ENCODE data around the gene DCAF10.

DNA sequence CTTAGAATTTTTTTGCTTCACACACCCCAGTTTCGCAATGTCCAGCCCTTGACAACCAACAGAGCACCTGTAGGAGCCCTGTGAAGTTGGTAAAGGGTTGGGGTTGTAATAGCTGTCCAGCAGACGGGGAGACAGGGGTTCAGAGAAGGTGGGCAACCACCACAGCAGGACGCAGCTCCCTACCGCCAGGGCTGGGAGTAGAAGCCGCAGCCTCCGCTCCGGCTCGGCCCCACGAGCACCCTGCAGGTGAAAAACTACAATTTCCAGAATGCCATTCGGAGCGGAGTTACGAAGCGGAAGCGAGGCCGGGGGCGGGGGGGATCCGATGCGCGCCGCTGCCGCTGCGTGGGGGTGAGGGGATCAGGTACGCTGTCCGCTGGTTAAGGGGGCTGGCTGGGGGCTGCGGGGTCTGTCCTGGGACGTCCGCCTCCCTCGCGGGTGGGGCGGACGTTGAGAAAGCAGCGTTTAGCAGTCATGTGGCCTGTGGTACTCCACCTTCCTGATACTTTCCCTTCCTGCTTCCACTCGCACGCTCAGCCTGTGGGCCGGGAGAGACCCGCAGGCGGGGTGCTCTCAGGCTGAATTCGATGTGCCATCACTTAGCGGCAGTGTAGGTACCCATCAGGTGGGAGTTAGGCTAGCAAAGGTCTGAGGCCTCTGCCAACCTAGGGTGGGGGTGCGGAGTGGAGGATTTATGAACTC is 47.0 kb upstream of the DCAF10 start, which contains the start of gene TRMT10B:
- no peak for TF ChIP-seq EZH2 (IDR thresholded peaks at IDR 0.05; ENCODE audit: borderline replicate concordance, control insufficient read depth, low read depth, low read length)
- TF ChIP-seq EGR1 (IDR thresholded peaks at IDR 0.05; ENCODE audit: borderline replicate concordance in 1 of 2, low read depth in 2 of 2, low read length in 2 of 2) = peak in 1 of 2 experiments; percentile 84; a peak in 2 of 3 replicates
- no peak for TF ChIP-seq HDAC2 (IDR thresholded peaks at IDR 0.05)
- TF ChIP-seq, protein P1, sequence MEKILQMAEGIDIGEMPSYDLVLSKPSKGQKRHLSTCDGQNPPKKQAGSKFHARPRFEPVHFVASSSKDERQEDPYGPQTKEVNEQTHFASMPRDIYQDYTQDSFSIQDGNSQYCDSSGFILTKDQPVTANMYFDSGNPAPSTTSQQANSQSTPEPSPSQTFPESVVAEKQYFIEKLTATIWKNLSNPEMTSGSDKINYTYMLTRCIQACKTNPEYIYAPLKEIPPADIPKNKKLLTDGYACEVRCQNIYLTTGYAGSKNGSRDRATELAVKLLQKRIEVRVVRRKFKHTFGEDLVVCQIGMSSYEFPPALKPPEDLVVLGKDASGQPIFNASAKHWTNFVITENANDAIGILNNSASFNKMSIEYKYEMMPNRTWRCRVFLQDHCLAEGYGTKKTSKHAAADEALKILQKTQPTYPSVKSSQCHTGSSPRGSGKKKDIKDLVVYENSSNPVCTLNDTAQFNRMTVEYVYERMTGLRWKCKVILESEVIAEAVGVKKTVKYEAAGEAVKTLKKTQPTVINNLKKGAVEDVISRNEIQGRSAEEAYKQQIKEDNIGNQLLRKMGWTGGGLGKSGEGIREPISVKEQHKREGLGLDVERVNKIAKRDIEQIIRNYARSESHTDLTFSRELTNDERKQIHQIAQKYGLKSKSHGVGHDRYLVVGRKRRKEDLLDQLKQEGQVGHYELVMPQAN (conservative IDR thresholded peaks at IDR 0.05) = peak; percentile 38; the same call in 1 of the 2 replicates
- no peak for TF ChIP-seq SPI1 (IDR thresholded peaks at IDR 0.05; ENCODE audit: borderline replicate concordance, insufficient read depth, low read depth, low read length)
- peak; percentile 75 for TF ChIP-seq POLR2A (IDR thresholded peaks at IDR 0.05; ENCODE audit: low read depth, low read length)
- no peak for TF ChIP-seq CTCF (IDR thresholded peaks at IDR 0.05 in 2 of 3, conservative IDR thresholded peaks at IDR 0.05 in 1 of 3; ENCODE audit: control insufficient read depth in 2 of 3, extremely low read depth in 1 of 3, insufficient read depth in 1 of 3, low read depth in 3 of 3, low read length in 3 of 3)
- no peak for TF ChIP-seq FOS (IDR thresholded peaks at IDR 0.05; ENCODE audit: borderline replicate concordance, extremely low read depth, insufficient read length)
- TF ChIP-seq NFXL1 (IDR thresholded peaks at IDR 0.05; ENCODE audit: borderline replicate concordance) = no peak
- TF ChIP-seq ELK1 (IDR thresholded peaks at IDR 0.05; ENCODE audit: low read depth, low read length) = 0 out of 2 replicates have a peak, but pooled peaks have one; percentile 25
- TF ChIP-seq CREM (IDR thresholded peaks at IDR 0.05; ENCODE audit: low read depth) = peak; percentile 66; the same call in 1 of the 2 replicates
- TF ChIP-seq, protein P2, sequence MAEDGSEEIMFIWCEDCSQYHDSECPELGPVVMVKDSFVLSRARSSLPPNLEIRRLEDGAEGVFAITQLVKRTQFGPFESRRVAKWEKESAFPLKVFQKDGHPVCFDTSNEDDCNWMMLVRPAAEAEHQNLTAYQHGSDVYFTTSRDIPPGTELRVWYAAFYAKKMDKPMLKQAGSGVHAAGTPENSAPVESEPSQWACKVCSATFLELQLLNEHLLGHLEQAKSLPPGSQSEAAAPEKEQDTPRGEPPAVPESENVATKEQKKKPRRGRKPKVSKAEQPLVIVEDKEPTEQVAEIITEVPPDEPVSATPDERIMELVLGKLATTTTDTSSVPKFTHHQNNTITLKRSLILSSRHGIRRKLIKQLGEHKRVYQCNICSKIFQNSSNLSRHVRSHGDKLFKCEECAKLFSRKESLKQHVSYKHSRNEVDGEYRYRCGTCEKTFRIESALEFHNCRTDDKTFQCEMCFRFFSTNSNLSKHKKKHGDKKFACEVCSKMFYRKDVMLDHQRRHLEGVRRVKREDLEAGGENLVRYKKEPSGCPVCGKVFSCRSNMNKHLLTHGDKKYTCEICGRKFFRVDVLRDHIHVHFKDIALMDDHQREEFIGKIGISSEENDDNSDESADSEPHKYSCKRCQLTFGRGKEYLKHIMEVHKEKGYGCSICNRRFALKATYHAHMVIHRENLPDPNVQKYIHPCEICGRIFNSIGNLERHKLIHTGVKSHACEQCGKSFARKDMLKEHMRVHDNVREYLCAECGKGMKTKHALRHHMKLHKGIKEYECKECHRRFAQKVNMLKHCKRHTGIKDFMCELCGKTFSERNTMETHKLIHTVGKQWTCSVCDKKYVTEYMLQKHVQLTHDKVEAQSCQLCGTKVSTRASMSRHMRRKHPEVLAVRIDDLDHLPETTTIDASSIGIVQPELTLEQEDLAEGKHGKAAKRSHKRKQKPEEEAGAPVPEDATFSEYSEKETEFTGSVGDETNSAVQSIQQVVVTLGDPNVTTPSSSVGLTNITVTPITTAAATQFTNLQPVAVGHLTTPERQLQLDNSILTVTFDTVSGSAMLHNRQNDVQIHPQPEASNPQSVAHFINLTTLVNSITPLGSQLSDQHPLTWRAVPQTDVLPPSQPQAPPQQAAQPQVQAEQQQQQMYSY (CRISPR knock-in tag; IDR thresholded peaks at IDR 0.05) = no peak
- no peak for TF ChIP-seq ZNF274 (IDR thresholded peaks at IDR 0.05; ENCODE audit: insufficient read depth, insufficient read length)

Measured in GM12878 (cell line).